Muscle of back (tissue), 11 donors: ENCODE measurements around the gene NAV2. TPM values are rescaled to one million over a fixed set of nuclear protein-coding genes. Genes with fewer than 3 reads are reported as not detected.
"Not testable (repeated sequence)": the region's sequence is repeated elsewhere in the genome, so short reads cannot be mapped to it uniquely, and the experiment has no call there.

Experiments used
- DNase-seq, 3 donors: peaks; one replicate each; pipeline versions ENCODE4 v3.0.0 to v3.0.0-alpha.2; 2013
- polyA plus RNA-seq, 10 donors: library from polyadenylated mRNA; unstranded; fragments of 120-200 nt; gene quantifications; one replicate each; pipeline ENCODE4 v1.2.1, GENCODE V29; 2013; ENCODE audit not compliant: insufficient read length in 10 of 10

NAV2 gene
- polyA plus RNA-seq, 10 donors = 33.6 to 76.3 (median 48.3) TPM

DNA sequence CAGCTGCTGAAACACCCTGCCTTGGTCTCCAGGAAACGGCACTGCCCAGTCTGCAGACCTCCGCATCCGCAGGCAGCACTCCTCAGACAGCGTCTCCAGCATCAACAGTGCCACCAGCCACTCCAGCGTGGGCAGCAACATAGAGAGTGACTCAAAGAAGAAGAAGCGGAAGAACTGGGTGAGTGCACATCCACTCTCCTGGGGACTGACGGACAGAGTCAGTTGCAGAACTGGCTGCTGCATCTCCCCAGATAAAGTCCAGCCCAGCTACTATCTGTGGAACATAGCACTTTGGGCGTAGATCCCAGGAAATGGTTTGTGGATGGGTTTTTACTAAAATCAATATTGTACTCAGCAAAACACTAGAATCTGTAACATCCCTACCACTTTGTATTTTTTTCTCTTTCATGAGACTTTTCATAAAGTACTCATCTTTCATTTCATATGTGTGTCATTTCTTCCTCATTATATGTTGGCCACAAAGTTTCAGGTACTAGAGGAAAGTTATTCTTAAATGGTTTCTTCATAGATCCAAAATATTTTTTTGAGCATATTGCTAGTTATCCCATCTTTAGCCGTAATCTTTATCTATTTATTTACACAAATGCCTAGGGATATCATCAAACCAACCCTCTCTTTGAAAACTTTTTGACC, 367.5 kb downstream of the NAV2 start:
- no peak for DNase-seq

DNA sequence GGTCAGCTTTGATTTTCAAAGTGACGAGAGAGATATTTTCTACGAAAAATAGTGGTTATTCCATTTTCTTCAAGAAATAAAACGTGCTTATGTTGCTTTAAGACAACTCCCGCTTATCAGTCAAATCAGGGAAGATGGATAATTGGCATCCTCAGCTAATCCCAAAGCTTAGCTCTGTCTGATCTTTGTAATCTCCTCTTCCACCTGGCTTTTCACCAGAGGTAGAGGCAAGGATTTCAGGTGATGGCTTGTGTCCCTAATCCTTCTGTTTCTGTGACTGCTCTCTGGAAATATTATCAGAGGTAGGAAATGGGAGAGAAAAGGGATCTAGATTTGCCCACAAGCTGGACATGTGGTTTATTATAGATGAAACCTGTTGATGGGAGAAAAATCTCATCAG, 368.7 kb downstream of the NAV2 start:
- DNase-seq = no peak

DNA sequence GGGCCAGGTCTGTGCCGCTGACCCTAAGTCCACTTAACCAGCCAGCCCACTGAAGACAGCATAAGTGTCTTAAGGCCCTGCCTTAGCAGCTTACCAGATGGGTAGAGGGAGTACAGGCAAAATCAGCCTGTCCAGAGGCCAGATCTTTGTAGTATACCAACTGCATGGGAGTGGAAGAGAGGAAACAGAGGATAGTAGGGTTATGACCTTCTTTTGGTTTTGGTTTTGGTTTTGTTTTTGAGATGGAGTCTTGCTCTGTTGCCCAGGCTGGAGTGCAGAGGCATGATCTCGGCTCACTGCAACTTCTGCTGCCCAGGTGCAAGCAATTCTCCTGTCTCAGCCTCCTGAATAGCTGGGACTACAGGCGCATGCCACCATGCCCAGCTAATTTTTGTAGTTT, 371.2 kb downstream of the NAV2 start:
- not testable (repeated sequence) for DNase-seq

GRCh38 chr11:20084921-20085814, 372.5 kb downstream of the NAV2 start:
- no peak for DNase-seq

- DNase-seq = no peak
Observed at GRCh38 chr11:20085918-20086317, 373.3 kb downstream of the NAV2 start.

GRCh38 chr11:20087118-20087521, 374.5 kb downstream of the NAV2 start:
- DNase-seq = peak in 1 of 3 donors; percentile 58

DNA sequence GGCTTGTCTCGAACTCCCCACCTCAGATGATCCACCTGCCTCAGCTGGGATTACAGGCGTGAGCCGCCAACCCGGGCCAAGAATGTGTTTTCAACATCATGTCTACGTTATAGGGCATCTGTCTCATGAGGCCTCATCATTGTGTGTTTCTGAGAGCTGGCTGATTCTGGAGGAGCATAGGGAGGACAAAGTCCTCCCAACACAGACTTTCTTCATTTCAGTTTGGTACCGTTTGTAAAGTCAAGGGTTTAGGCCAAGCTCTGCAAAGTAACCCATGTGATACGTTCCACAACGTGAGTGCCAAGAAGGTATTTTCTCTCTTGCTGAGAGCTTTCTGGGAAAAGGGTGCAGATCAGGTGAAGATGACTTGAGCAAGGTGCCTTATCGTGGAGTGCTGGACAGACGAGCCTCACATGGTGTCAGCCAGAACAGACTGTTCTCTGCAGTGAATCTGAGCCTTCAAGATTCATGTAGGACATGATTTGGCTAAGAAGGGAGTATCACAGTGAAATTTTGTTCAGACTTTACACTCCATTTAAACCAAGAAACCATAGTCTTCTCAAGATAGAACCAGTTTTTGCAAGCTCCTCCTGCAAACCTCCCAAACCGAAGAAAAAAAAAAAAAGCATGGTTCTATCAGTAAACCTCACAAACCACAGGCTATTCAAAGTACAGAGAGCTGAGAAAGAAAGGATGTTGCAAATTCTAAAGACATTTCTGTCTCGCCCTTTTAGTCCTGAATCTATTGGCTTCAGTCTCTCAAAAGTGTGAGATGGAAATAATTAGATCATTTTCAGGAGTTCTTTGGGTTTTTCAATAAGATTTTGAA, 376.0 kb downstream of the NAV2 start:
- no peak for DNase-seq

DNA sequence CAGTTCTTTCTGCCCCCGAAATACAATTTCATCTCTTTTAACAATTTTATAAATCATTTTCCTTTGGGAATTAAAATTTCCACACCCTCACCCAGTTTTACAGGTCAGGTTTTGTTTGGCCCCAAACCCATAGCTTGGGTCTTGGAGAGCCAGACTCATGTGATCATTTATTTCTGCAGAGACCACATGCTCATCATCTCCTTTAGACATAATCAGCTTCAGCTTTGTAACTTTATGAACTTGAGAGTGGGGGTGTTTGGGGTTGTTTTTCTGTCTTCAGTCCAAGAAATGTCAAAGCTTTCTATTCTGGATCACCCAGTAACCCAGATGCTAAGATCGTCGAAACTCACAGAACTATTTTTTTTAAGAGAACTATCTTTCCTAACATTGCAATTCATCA, 376.7 kb downstream of the NAV2 start:
- no peak for DNase-seq

DNA sequence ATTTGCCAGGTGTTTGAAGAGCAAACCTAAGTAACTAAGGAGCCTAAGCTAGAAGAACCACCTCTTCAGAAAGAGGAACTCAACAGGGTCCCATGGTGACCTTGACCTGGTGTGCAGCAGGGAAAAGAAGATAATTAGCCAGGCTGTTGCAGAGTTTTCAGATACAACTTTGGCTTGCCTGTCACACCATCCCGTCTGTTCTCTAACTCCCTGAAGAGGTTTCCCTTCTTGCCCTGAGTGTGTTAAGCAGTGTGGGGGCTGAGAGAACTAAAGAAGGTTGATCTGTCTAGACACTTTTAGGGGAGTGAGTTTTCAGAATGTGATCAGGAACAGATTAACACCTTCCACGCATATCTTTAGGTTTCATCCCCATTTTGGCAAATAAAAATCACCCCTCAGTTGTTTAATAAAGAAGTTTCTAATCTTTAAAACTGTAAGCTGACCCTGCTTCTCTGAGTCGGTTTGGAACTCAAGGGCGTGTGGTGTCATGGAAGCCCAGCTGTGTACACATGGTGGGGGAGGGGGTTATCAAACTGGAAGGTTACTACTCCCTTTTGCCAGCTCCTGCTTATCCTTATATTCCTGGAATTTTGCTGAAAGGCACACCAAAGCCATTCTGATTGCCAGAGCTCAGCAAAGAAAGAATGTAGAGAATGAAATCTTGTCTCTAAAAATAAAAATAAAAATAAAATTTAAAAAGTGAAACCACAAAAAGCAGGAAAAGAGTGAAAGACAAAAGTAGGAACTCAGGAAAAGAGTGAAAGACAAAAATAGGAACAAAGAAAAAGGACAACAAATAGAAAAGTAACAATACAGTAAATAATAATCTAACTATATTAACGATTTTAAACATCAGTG, 377.4 kb downstream of the NAV2 start:
- DNase-seq = no peak

- DNase-seq = no peak
Observed at GRCh38 chr11:20090654-20091374, 378.2 kb downstream of the NAV2 start.

DNA sequence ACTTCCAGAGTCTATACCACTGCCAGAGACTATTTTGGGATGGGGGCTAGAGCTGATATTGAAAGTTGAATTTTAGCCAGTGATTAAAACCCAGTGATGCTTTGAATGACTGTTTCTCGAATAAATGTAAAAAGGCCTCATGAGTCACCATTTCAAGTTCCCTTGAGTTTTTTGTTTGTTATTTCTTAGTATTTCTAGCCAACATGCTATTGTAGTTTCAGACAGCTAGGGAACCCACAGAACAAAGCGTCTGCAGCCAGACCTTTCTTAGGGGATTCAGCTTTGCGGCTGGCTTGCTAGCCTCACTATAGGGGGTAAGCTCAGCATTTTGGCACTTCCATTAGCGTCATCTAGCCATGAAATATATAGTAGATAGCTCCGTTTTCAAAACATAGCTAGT, 381.1 kb downstream of the NAV2 start:
- peak in 1 of 3 donors; percentile 38 for DNase-seq

DNA sequence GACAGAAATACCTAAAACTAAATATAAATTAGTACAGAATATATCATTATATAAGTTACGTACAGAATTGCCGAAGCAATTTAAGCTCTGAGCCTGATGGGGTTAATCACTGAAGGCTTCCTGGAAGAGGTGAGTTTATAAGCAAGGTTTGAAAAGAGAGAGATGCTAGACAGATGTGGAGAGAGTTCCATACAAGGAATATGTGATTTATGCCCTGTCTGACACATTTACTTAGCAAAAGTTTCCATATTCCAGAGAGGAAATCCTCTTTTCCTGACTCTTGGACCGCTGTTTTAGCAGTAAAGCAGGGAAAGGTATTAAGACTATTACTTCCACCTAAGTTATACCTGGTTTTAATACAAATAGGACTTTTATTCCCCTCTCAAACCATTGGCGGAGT, 382.6 kb downstream of the NAV2 start:
- DNase-seq = no peak

- peak; percentile 29 to 85 (median 36) for DNase-seq
Observed at GRCh38 chr11:20097319-20098221, 384.9 kb downstream of the NAV2 start.

- no peak for DNase-seq
Observed at GRCh38 chr11:20099527-20099926, 386.9 kb downstream of the NAV2 start.

DNA sequence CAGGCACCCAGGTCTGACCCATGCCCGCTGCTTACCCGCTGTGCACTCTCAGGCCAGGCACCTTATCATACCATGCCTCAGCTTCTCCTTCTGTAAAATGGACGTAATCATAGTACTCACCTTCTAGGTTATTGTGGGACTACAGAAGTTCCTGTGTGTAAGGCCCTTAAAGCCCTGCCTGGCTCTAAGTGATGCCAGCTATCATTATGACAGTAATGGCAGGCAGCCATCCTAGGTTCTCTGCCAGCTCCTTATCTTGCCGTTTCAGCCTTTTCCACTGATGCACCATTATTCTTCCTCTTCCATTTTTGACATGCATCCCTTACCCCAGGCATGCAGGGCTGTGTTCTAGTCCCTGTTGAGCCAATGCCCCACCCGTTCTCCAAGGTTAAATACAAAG, 389.8 kb downstream of the NAV2 start:
- no peak for DNase-seq

DNA sequence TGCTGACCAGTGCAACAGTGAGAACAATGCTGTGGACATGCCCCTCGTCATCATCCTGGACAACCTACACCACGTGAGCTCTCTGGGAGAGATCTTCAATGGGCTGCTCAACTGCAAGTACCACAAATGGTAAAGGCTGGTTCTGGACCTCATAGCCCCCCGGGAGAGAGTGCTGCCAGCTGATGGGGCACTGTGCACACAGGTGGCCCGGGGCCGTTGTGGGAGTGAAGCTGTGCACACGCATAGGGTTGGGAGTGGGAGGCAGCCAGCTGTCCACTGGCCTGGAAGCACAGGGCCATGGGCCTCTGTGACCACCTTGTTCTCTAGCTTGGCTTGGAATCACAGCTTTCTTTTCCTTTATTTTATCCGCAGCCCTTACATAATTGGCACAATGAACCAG, 390.6 kb downstream of the NAV2 start:
- DNase-seq = no peak

DNA sequence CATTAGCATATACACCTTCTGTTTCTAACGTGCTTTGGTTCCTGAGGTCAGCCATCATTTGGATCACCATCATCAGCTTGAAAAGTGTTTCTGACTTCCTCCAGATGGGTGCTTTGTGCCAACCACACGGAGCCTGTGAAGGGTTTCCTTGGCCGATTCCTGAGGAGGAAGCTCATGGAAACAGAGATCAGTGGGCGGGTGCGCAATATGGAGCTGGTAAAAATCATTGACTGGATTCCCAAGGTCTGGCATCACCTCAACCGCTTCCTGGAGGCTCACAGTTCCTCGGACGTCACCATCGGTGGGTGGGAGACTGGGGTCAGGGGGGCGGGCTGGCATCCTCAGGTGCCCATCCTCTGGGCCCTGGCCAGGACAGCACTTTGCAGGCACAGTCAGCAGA, 392.8 kb downstream of the NAV2 start:
- no peak for DNase-seq

- DNase-seq = no peak
Observed at GRCh38 chr11:20109731-20110445, 397.3 kb downstream of the NAV2 start.
